ENCODE results near the gene IGF1R. TPM values are rescaled to one million over a fixed set of nuclear protein-coding genes. Genes with fewer than 3 reads are reported as not detected.

The IGF1R gene
- total RNA-seq, 3 donors from 2014 or later: 34.7 to 65.2 (median 47.7) TPM

DNA sequence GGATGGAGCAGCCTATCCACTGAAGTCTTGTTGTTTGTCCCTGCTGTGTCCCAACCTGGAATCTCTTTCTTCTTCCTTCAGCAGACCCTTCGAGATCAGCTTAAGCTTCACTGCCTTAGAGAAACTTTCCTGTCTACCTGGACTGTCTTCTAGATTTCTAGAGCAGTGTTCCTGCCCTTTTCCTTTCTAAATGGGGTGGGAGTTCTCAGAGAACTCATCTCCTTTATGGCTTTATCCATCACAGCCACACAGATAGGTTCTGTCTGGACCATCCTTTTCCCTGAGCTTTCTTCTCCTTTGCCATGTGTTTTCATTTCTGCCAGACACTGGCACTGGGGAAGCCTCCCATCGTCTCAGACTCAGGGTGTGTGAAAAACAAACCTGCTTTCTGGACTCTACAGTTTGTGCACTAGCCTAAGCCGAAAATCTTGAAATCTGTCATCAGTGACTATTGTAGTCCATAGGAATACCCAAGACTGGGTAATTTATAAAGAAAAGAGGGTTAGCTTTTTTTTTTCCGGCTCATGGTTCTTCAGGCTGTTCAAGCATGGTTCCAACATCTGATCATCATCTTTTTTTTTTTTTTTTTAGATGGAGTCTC, 181.8 kb downstream of the IGF1R start:
- Histone ChIP-seq H3K4me1 (ENCODE audit: low read depth) (no peaks in the 10 kb centered on the region), H3K4me3 (no peak overlapping the region), H3K36me3 (ENCODE audit: low read depth) (no peaks in the 10 kb centered on the region), H3K9me3 (peaks cover 39% of the 10 kb centered on the region)
- ATAC-seq: no peak
- TF ChIP-seq, protein P1, sequence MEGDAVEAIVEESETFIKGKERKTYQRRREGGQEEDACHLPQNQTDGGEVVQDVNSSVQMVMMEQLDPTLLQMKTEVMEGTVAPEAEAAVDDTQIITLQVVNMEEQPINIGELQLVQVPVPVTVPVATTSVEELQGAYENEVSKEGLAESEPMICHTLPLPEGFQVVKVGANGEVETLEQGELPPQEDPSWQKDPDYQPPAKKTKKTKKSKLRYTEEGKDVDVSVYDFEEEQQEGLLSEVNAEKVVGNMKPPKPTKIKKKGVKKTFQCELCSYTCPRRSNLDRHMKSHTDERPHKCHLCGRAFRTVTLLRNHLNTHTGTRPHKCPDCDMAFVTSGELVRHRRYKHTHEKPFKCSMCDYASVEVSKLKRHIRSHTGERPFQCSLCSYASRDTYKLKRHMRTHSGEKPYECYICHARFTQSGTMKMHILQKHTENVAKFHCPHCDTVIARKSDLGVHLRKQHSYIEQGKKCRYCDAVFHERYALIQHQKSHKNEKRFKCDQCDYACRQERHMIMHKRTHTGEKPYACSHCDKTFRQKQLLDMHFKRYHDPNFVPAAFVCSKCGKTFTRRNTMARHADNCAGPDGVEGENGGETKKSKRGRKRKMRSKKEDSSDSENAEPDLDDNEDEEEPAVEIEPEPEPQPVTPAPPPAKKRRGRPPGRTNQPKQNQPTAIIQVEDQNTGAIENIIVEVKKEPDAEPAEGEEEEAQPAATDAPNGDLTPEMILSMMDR (IDR thresholded peaks at IDR 0.05): no peak
- intact Hi-C loops (cut with DNase I, micrococcal nuclease): no loop called here
- DNase-seq: no peak

DNA sequence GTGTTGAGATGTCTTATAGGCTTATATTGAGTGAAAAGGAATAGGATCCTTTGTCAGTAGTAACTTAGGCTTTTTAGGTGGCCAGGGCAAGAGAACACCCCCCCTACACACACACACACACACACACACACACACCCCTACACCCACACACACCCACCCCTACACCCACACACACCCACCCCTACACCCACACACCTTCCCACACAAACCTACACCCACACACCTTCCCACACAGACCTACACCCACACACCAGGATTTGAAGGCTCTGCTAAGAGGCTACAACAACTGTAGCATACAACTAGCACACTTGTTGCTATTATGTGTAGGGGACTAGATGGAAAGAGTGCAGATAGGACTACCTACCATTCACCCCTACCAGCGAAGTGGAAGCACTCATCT, 186.6 kb downstream of the IGF1R start:
- DNase-seq: no peak
- TF ChIP-seq, protein P1 (IDR thresholded peaks at IDR 0.05): no peak
- no peak for ATAC-seq
- no peaks in the 10 kb centered on the region for H3K4me1 ChIP-seq (ENCODE audit: low read depth)
- intact Hi-C loops (cut with DNase I, micrococcal nuclease): no loop called here
- no peaks in the 10 kb centered on the region for H3K36me3 ChIP-seq (ENCODE audit: low read depth)
- H3K9me3 ChIP-seq: peaks cover 19% of the 10 kb centered on the region
- H3K4me3 ChIP-seq: no peak overlapping the region

GRCh38 chr15:98835876-98836275, 187.5 kb downstream of the IGF1R start:
- TF ChIP-seq, protein P1 (IDR thresholded peaks at IDR 0.05): no peak

DNA sequence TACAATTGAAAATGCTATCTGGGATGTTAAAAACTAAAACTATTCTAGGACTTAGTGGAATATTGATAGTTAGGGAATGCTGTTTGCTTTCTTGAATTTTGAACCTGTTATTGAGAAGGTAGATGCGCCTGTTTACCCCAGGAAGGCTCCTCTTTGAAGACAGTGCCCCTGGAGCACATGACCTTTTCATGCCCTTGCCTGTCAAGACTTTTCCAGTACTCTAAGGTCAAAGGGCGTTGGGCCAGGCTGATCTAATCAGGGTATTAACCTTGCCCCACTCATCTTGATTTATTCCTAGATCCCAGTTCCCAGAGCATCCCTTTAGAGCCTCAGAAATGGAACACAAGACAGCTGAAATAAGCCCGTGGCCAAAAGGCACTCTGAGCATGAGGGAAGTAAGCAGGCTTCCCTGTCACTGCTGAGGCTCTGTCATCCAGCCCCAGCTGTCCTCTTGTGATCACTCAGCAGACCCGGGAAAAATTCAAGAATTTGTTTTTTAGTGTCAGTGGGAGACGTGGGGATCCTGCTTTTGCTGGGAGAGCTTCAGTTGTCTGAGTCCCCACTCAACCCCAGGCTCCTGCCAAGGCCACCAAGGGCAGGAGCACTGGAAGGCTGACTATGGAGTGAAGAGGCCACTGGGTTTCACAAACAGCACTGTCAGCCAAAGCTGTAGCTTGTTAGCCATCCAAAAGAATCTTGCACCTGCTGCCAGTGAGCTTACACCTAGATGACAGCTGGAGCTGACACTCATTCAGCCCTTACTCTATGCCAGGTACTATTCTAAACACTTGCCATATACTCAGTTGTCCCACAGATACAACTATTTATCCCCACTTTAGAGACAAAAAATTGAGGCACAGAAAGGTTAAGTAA, 190.3 kb downstream of the IGF1R start:
- Histone ChIP-seq H3K4me1 (ENCODE audit: low read depth) (no peaks in the 10 kb centered on the region), H3K9me3 (no peaks in the 10 kb centered on the region), H3K4me3 (no peak overlapping the region), H3K36me3 (ENCODE audit: low read depth) (no peaks in the 10 kb centered on the region)
- intact Hi-C loops (cut with DNase I, micrococcal nuclease): no loop called here
- DNase-seq: no peak
- TF ChIP-seq, protein P1 (IDR thresholded peaks at IDR 0.05): no peak
- no peak for ATAC-seq

More at GRCh38 chr15:98835876-98836275, 187.5 kb downstream of the IGF1R start:
- no peak for ATAC-seq
- DNase-seq: no peak
- Histone ChIP-seq H3K36me3 (ENCODE audit: low read depth) (no peaks in the 10 kb centered on the region), H3K4me1 (ENCODE audit: low read depth) (no peaks in the 10 kb centered on the region), H3K9me3 (peaks cover 10% of the 10 kb centered on the region), H3K4me3 (no peak overlapping the region)
- intact Hi-C loops (cut with DNase I, micrococcal nuclease): no loop called here

- ATAC-seq (no peak), DNase-seq (no peak)
- no peaks in the 10 kb centered on the region for H3K36me3 ChIP-seq (ENCODE audit: low read depth)
- TF ChIP-seq, protein P1 (IDR thresholded peaks at IDR 0.05): no peak
- no peak overlapping the region for H3K4me3 ChIP-seq
- intact Hi-C loops (cut with DNase I, micrococcal nuclease): loop anchor here in 1 of 2 donors (10.0 kb wide), 1 partner anchor 45 kb away; no protein-coding TSS in a partner anchor
- no peaks in the 10 kb centered on the region for H3K9me3 ChIP-seq
- peaks cover 5% of the 10 kb centered on the region for H3K4me1 ChIP-seq (ENCODE audit: low read depth)
Measured at GRCh38 chr15:98840053-98840452, 191.7 kb downstream of the IGF1R start.
